Adrenal gland (tissue), 12 donors: ENCODE data around the gene TMEM132A. TPM values are rescaled to one million over a fixed set of nuclear protein-coding genes. Genes with fewer than 3 reads are reported as not detected.

ENCODE experiments used
- DNase-seq, 7 donors: peaks; one replicate each; pipeline ENCODE4 v3.0.0-alpha.2; 2019 to 2020
- H3K27ac ChIP-seq, 5 donors: fragments of 200-600 bp; sonication (generic) in 4 of 5; 1 replicate in 3 of 5; 2 replicates in 2 of 5; pipeline versions ENCODE4 v1.5.1 to v1.8.0; 2016 to 2020; ENCODE audit warnings: mild to moderate bottlenecking in 1 of 5
- H3K27me3 ChIP-seq: fragments of 200-600 bp; 2 replicates; pipeline ENCODE4 v1.8.0; 2021
- H3K36me3 ChIP-seq, 2 donors: fragments of 200-600 bp; replicated peaks in 1 of 2; 1 replicate in 1 of 2; 2 replicates in 1 of 2; pipeline versions ENCODE4 v1.5.1 to v1.8.0; 2018 to 2022
- H3K4me1 ChIP-seq, 2 donors: fragments of 200-600 bp; replicated peaks in 1 of 2; 1 replicate in 1 of 2; 2 replicates in 1 of 2; pipeline versions ENCODE4 v1.5.1 to v1.8.0; 2018 to 2021
- H3K4me3 ChIP-seq, 4 donors: fragments of 200-600 bp; sonication (generic) in 3 of 4; one replicate each; pipeline ENCODE4 v1.5.1; 2016 to 2018
- H3K9me3 ChIP-seq, 3 donors: fragments of 200-600 bp; sonication (generic) in 1 of 3; replicated peaks in 1 of 3; 1 replicate in 2 of 3; 2 replicates in 1 of 3; pipeline versions ENCODE4 v1.5.1 to v1.8.0; 2016 to 2021
- POLR2A ChIP-seq, 2 donors: fragments of 450-650 bp; IDR thresholded peaks; one replicate each; pipeline ENCODE4 v1.6.1; 2017; ENCODE audit warnings: antibody characterized with exemption in 2 of 2, mild to moderate bottlenecking in 2 of 2, moderate library complexity in 1 of 2
- WGBS, 4 donors: extraction: QIAGEN DNeasy Blood & Tissue Kit in 2 of 4; methylation state at CpG; one replicate each; pipeline versions ENCODE4 v1.1.5 to v1.1.7; 2013 to 2017; 5-methylcytosine and 5-hydroxymethylcytosine counted together
- intact Hi-C, 2 donors: fragments of 100-400 bp; cut with DNase I; formaldehyde crosslinking; loops; one replicate each; pipeline versions ENCODE4 v1.14.1 to v1.15.0; 2022 to 2023
- polyA plus RNA-seq, 3 donors: library from polyadenylated mRNA; stranded (reverse); fragments of 200-250 nt in 2 of 3; fragments of 350-450 nt in 1 of 3; fragmentation: Illumina TruSeq in 1 of 3; extraction: RNeasy Lipid Tissue Mini Kit (QIAGEN cat#74804) in 1 of 3; gene quantifications; one replicate each; pipeline ENCODE4 v1.2.3, GENCODE V29; 2013 to 2014
- total RNA-seq, 9 donors: library from RNA; depleted of rRNA in 4 of 9; stranded (reverse); fragments of >200 nt in 4 of 9; fragments of 120-200 nt in 1 of 9; fragmentation: NEBNext Ultra II Directional in 1 of 9; extraction: Animal tissue kit (Norgen Biotek cat#: 25700) in 1 of 9; gene quantifications; one replicate each; pipeline versions ENCODE4 v1.1.0 to v1.2.4, GENCODE V29; 2013 to 2023
- TF ChIP-seq, protein P1 (sequence below), 6 experiments: fragments of 450-650 bp in 4 of 6; fragments of 200-600 bp in 2 of 6; sonication (generic) in 1 of 6; IDR thresholded peaks; 1 replicate in 5 of 6; 2 replicates in 1 of 6; pipeline versions ENCODE4 v1.5.1 to v1.8.0; 2016 to 2021; ENCODE audit warnings: antibody characterized with exemption in 6 of 6, mild to moderate bottlenecking in 2 of 6, moderate library complexity in 1 of 6
- donor health status: healthy with polysubstance abuse.
- donor health status: Bipolar disorder and iron deficiency.
- donor health status: DM: yes; HTN: yes; CAD: no.
- donor health status: DM: no; HTN: no; CAD: no.
- donor health status: DM: no; HTN: no; CAD: no.
- donor health status: DM: yes; HTN: yes; CAD: no.

Gene TMEM132A
- total and polyA plus RNA-seq, 12 donors = 3.4 to 66.1 (median 38.8) TPM

DNA sequence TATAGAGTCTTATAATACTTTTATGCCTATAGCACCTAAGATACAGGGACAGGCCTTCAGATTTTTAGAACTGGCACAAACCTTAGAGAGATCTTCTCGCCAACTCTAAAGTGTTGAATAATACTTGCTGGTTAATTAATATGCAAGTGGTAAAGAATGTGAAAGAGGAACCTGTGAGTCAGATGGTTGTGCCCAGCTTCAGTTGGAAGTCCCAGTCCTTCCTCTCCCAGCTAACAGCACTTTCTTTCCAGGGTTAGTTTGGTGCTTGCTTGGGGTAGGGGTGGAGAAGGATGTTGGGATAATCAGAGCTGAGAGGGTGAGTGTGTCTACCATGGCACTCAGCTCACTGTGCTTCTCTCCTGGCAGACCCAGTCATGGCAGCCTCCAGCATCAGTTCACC lies 4.9 kb upstream of the TMEM132A start:
- peak overlapping the region in 2 of 5 donors; percentile 15 to 20 for H3K27ac ChIP-seq
- no peaks in the 10 kb centered on the region for H3K9me3 ChIP-seq
- peaks cover 0 to 34% of the 10 kb centered on the region in 2 donors for H3K36me3 ChIP-seq
- H3K4me3 ChIP-seq = no peak overlapping the region
- TF ChIP-seq, protein P1, sequence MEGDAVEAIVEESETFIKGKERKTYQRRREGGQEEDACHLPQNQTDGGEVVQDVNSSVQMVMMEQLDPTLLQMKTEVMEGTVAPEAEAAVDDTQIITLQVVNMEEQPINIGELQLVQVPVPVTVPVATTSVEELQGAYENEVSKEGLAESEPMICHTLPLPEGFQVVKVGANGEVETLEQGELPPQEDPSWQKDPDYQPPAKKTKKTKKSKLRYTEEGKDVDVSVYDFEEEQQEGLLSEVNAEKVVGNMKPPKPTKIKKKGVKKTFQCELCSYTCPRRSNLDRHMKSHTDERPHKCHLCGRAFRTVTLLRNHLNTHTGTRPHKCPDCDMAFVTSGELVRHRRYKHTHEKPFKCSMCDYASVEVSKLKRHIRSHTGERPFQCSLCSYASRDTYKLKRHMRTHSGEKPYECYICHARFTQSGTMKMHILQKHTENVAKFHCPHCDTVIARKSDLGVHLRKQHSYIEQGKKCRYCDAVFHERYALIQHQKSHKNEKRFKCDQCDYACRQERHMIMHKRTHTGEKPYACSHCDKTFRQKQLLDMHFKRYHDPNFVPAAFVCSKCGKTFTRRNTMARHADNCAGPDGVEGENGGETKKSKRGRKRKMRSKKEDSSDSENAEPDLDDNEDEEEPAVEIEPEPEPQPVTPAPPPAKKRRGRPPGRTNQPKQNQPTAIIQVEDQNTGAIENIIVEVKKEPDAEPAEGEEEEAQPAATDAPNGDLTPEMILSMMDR (IDR thresholded peaks at IDR 0.05) = no peak
- TF ChIP-seq POLR2A (IDR thresholded peaks at IDR 0.05) = no peak
- WGBS, 4 donors = 81 to 86% (median 84%) methylated on average over 1 of the region's 1 CpG
- no peak for DNase-seq
- intact Hi-C loops = no loop called here
- no peaks in the 10 kb centered on the region for H3K27me3 ChIP-seq
- peaks cover 24 to 54% of the 10 kb centered on the region in 2 donors for H3K4me1 ChIP-seq

DNA sequence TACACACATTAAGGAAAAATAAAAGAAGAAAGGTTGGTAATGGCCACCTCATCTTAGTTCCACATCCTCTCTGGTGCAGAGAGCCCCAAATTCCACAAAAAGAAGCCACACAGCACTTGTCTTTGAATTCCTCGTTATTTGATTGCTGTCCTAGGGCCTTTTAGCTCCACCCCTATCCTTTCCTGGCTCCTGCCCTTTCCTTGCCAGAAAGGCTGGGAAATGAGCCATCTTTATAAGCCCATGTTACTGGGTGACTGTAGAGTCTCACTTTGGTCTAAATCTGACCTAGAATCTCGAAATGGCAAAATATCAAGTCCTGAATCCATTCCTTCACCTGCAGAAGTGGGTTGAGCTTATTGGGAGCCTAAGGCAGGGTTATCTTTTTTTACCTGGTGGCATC lies 4.3 kb upstream of the TMEM132A start:
- Histone ChIP-seq H3K9me3 (no peaks in the 10 kb centered on the region), H3K36me3 (peaks cover 0 to 34% of the 10 kb centered on the region in 2 donors), H3K4me3 (no peak overlapping the region), H3K27me3 (no peaks in the 10 kb centered on the region), H3K27ac (peak overlapping the region in 1 of 5 donors; percentile 20), H3K4me1 (peaks cover 30 to 57% of the 10 kb centered on the region in 2 donors)
- no peak for TF ChIP-seq POLR2A (IDR thresholded peaks at IDR 0.05)
- TF ChIP-seq, protein P1 (IDR thresholded peaks at IDR 0.05) = no peak
- intact Hi-C loops = no loop called here
- 35 to 50% (median 35%) methylated on average over 2 of the region's 2 CpGs for WGBS, 4 donors
- peak in 6 of 7 donors; percentile 50 to 69 (median 58) for DNase-seq

DNA sequence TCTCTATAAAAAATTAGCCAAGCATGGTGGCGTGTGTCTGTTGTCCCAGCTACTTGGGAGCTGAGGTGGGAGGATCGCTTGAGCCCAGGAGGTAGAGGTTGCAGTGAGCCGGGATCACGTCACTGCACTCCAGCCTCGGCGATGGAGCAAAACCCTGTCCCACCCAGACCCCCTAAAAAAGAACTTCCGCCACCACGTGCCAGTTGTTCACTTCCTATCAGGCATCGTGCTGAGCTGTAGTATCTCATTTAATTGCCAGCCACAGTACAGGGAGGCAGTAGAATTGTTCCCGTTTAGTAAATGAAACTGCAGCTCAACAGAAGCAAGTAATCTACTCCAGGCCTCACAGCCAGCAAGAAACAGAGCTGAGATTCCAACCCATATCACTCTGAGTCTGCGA lies 3.0 kb upstream of the TMEM132A start:
- Histone ChIP-seq H3K9me3 (no peaks in the 10 kb centered on the region), H3K4me3 (no peak overlapping the region), H3K27ac (no peak overlapping the region), H3K36me3 (peaks cover 0 to 34% of the 10 kb centered on the region in 2 donors), H3K4me1 (peaks cover 25 to 48% of the 10 kb centered on the region in 2 donors), H3K27me3 (no peaks in the 10 kb centered on the region)
- no peak for DNase-seq
- intact Hi-C loops = no loop called here
- TF ChIP-seq POLR2A (IDR thresholded peaks at IDR 0.05) = no peak
- TF ChIP-seq, protein P1 (IDR thresholded peaks at IDR 0.05) = no peak
- 87 to 98% (median 94%) methylated on average over 6 to 11 of the region's 11 CpGs for WGBS, 4 donors

DNA sequence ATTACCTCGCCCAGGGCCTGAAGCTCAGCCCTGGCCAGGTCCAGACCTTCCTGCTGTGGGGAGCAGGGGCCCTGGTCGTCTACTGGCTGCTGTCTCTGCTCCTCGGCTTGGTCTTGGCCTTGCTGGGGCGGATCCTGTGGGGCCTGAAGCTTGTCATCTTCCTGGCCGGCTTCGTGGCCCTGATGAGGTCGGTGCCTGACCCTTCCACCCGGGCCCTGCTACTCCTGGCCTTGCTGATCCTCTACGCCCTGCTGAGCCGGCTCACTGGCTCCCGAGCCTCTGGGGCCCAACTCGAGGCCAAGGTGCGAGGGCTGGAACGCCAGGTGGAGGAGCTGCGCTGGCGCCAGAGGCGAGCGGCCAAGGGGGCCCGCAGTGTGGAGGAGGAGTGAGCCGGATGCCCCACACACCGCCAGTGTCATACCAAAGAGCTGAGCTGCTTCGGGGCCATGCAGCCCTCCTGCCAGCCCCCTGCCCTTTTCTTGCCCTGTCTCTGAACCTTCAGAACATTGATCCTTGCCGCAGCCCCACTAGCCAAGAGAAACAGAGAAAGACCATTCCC lies 2.4 kb upstream of the TMEM132A start:
- no peak for DNase-seq
- Histone ChIP-seq H3K4me1 (peaks cover 19 to 42% of the 10 kb centered on the region in 2 donors), H3K36me3 (peaks cover 0 to 34% of the 10 kb centered on the region in 2 donors), H3K27ac (no peak overlapping the region), H3K4me3 (no peak overlapping the region), H3K27me3 (no peaks in the 10 kb centered on the region), H3K9me3 (no peaks in the 10 kb centered on the region)
- TF ChIP-seq, protein P1 (IDR thresholded peaks at IDR 0.05) = no peak
- TF ChIP-seq POLR2A (IDR thresholded peaks at IDR 0.05) = no peak
- WGBS, 4 donors = 56 to 81% (median 76%) methylated on average over 6 to 23 of the region's 23 CpGs
- intact Hi-C loops = no loop called here
